ENCODE measurements around the gene INPP4B.

INPP4B gene

DNA sequence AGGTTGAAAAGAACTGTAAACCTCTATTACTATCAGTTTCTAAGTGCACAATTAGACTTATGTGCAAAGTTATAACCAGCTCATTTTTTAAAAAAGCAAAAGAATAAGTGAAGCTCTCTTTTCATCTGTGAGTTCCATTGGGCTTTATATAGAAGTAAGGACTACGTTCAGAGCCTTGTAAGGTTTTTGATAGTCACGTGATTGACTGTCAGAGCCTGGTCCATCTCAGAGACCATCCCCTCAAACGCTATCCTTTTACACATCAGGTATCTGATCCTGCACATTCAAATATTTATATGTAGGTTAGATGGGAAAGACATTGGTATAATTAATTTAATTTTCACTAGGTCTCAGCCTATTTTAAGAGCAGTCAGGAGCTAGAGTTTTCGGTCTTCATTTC, 279.3 kb downstream of the INPP4B start:
- Mint-ChIP-seq H3K9me3 (no peaks in the 10 kb centered on the region), H3K4me3 (peak overlapping the region; percentile 69), H3K4me1 (peaks cover 20% of the 10 kb centered on the region), H3K27ac (peak overlapping the region; percentile 80), H3K36me3 (peaks cover 6% of the 10 kb centered on the region)
- ATAC-seq (peak; percentile 39), DNase-seq (ENCODE audit: low spot score in 2 of 2) (no peak)

DNA sequence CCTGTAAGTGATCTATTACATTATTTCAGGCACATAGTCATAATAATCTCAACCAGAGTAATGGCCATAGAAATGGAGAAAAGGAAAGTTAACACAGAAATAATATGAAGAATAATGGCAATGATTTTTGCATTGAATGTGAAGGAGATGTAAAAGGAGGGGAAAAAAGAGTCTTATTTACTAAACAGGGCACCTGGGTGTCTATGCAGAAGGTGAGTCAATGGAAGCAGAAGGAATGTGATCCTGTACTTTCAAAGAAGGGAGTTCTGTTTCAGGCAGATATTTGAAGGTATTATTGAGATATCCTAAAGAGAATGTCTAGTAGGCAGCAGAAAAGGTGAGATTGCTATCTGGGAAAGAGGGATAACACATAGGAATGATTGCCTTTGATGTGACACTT, 279.9 kb downstream of the INPP4B start:
- ATAC-seq (no peak), DNase-seq (ENCODE audit: low spot score in 2 of 2) (no peak)
- Mint-ChIP-seq H3K9me3 (no peaks in the 10 kb centered on the region), H3K36me3 (peaks cover 6% of the 10 kb centered on the region), H3K27ac (peak overlapping the region; percentile 80), H3K4me1 (peaks cover 20% of the 10 kb centered on the region), H3K4me3 (peak overlapping the region; percentile 69)

DNA sequence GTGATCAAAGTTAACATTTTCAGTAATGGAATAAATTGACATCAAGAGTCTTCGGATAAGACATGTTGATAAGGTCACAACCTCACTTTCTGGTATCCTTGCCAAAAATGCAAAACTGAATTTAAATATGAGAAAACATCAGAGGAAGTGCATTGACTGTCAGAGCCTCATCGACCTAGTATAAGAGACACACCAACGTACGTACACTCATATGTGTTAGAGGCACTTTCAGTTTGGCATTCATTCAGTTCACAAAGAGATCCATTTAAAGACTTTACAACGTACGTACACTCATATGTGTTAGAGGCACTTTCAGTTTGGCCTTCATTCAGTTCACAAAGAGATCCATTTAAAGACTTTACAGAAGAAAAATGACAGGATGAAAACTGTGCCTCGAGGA, 280.3 kb downstream of the INPP4B start:
- Mint-ChIP-seq H3K27ac (peak overlapping the region; percentile 80), H3K9me3 (no peaks in the 10 kb centered on the region), H3K4me1 (peaks cover 20% of the 10 kb centered on the region), H3K4me3 (peak overlapping the region; percentile 69), H3K36me3 (peaks cover 6% of the 10 kb centered on the region)
- ATAC-seq: peak; percentile 95
- DNase-seq (ENCODE audit: low spot score in 2 of 2): no peak

DNA sequence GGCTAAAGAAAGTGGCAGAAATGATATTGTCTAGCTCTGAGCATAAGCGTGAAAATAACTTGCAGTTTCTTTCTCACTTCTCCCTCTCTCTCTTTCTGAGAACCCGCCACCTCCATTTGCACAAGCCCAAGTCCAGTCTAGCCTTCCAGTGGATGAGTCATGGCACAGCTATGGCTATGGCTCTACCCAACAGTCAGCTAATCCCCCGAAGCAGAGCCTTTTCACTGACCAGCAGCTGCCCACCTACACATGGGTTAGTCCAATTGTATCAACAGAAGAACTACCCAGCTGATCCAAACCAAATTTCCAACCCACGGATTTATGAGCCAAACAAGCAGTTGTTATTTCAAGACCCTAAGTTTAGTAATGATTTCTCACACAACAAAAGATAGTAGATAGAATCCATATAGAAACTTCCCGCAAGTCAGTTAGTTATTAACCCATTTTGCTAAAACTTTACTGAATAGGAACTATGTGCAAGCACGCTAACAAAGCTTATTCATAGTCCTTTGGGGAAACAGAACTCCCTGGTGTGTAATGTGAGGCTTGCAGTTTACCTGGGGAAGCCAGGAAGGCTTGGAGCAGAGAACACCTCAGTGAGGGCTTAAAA, 282.3 kb downstream of the INPP4B start:
- no peak overlapping the region for H3K4me3 Mint-ChIP-seq
- ATAC-seq (no peak), DNase-seq (ENCODE audit: low spot score in 2 of 2) (no peak)
- peaks cover 20% of the 10 kb centered on the region for H3K4me1 Mint-ChIP-seq
- H3K27ac Mint-ChIP-seq: no peak overlapping the region
- H3K36me3 Mint-ChIP-seq: peaks cover 6% of the 10 kb centered on the region
- no peaks in the 10 kb centered on the region for H3K9me3 Mint-ChIP-seq

DNA sequence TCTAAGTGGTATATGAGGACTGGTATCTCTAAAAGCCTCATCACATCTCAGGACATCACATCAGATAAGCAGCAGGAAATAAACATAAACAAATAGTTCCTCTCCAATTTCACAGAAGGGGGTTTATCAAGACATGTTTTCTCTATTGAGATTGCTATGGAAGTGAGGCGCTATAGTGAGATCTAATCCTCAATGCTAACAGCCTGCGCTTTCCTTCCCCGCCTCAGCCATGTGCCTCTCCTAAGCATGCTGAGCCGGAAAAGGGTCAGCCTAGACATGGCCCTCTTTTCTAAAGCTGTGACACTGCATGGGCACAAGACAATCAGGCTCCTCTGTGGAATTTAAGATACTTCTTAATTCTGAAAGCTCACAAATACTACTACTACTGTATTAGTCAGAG, 286.1 kb downstream of the INPP4B start:
- Mint-ChIP-seq H3K9me3 (no peaks in the 10 kb centered on the region), H3K27ac (no peak overlapping the region), H3K4me3 (no peak overlapping the region), H3K4me1 (peaks cover 7% of the 10 kb centered on the region), H3K36me3 (peaks cover 6% of the 10 kb centered on the region)
- DNase-seq (ENCODE audit: low spot score in 2 of 2) (no peak), ATAC-seq (no peak)

DNA sequence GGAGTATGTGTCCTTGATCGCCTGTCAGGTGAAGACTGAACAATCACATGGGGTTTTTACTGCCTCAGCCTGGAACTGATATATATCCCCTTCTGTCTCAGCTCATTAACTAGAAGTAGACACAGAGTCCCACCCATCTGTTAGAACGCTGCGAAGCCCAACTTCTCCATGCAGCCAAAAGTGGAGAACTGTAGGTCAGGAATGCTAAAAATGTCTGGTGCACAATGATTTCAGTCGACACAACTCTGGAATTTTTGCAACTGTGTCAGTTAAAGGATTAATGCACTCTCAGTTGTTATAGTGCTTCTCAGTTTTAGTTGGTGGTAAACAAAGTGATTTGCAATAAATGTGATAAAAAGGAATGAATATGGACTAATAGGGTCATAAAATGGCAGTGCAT, 287.2 kb downstream of the INPP4B start:
- H3K4me3 Mint-ChIP-seq: no peak overlapping the region
- H3K4me1 Mint-ChIP-seq: peaks cover under 1% of the 10 kb centered on the region

DNA sequence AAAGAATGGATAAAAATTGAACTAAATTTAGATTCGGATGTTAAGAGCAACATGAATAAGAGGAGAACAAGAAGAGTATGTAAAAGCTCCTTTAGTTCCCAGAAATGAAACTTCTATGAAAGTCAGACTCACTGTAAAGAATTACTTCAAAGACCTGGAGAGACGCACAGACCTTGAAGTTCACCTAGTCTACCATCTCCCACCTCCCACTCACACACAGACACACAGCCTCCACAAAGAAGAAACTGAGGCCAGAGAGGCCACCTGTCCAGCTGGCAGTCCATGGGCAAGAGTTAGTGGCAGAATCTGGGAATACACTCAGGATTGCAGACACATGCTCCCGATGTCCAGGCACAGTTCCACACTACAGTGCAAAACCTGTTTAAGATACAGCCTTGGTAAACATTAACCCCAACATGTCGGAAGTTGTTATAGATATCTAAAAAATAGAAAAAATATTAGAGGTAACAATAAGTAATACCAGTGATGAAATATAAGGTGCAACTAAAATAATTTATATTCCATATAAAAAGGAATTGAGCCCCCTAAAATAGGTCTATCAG, 288.8 kb downstream of the INPP4B start:
- Mint-ChIP-seq H3K27ac (no peak overlapping the region), H3K9me3 (no peaks in the 10 kb centered on the region), H3K4me1 (peaks cover 6% of the 10 kb centered on the region), H3K4me3 (no peak overlapping the region), H3K36me3 (no peaks in the 10 kb centered on the region)
- ATAC-seq (no peak), DNase-seq (ENCODE audit: low spot score in 2 of 2) (no peak)

More for the DNA sequence above, 287.2 kb downstream of the INPP4B start:
- no peaks in the 10 kb centered on the region for H3K36me3 Mint-ChIP-seq
- ATAC-seq (no peak), DNase-seq (ENCODE audit: low spot score in 2 of 2) (no peak)
- H3K9me3 Mint-ChIP-seq: no peaks in the 10 kb centered on the region
- no peak overlapping the region for H3K27ac Mint-ChIP-seq

DNA sequence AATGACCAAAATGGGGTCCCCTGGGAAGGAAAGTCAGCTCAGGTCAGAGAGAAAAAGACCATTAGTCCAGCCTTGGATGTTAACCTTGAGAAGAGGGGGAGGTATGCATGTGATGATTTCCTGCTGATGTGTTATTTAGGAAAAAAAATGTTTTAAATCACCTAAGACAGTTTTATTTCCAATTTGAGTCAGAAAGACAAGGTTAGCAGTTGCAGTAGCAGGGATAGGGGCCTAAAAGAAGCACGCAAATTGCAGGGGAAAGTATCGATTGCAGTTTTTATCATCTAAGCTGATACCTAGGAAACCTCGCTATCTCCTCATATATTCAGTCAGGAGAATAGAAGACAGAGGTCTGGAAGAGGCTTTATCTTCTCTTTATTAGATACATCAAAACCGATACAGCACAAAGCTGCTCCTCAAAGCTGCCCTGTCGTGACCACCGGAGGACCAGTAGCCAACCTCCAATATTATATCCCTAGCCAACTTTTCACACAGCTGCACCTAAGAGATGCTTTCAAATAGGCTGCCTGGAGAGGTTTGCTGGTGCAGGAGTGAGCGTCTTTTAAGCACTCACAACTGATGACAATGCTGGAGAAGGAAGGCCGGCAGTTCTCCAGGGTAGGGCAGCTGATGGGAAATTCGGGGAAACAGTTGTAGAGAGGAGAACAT, 289.4 kb downstream of the INPP4B start:
- Mint-ChIP-seq H3K4me3 (no peak overlapping the region), H3K9me3 (no peaks in the 10 kb centered on the region), H3K4me1 (peaks cover 6% of the 10 kb centered on the region), H3K27ac (no peak overlapping the region), H3K36me3 (no peaks in the 10 kb centered on the region)
- no peak for DNase-seq (ENCODE audit: low spot score in 2 of 2)
- no peak for ATAC-seq

DNA sequence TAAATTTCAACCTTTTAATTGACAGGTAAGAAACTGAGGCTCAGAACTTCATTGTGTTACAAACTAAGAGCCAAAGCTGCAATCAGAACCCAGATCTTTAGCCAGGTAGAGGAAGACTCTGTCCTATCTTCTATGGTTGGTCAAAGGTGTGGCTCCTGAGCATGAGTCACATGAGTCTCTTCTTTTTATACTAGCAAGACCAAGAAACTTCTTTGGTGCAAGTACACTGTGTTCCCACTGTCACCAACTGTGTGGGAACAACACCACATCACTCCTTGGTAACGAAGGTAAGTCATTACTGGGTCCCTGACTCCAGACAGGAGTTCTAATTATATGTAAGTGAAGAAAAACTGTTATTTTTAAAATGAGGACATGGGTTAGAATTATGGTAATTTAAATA, 290.1 kb downstream of the INPP4B start:
- Mint-ChIP-seq H3K36me3 (no peaks in the 10 kb centered on the region), H3K9me3 (no peaks in the 10 kb centered on the region), H3K4me1 (peaks cover 6% of the 10 kb centered on the region), H3K27ac (no peak overlapping the region), H3K4me3 (no peak overlapping the region)
- ATAC-seq (no peak), DNase-seq (ENCODE audit: low spot score in 2 of 2) (no peak)

DNA sequence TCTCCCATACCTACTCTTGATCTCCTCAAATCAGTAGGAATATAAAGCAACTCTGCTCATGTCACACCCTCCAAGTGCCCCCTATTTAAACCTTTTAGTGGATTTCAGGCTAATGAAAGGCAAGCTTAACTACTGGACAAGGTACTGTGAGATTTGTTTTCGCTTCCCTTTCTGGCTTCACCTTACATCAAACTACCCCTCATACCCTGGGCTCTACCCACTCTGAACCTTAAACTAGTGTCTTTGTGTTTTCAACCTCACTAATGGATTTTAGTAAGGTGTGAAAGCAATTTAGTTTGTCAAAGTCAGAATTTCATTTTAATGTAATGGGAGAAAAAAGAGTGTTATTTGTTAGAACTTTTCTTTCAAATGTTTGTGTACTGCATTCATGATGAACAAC, 291.7 kb downstream of the INPP4B start:
- no peaks in the 10 kb centered on the region for H3K36me3 Mint-ChIP-seq
- no peaks in the 10 kb centered on the region for H3K9me3 Mint-ChIP-seq
- ATAC-seq (no peak), DNase-seq (ENCODE audit: low spot score in 2 of 2) (no peak)
- H3K27ac Mint-ChIP-seq: no peak overlapping the region
- H3K4me1 Mint-ChIP-seq: peaks cover 16% of the 10 kb centered on the region
- no peak overlapping the region for H3K4me3 Mint-ChIP-seq

DNA sequence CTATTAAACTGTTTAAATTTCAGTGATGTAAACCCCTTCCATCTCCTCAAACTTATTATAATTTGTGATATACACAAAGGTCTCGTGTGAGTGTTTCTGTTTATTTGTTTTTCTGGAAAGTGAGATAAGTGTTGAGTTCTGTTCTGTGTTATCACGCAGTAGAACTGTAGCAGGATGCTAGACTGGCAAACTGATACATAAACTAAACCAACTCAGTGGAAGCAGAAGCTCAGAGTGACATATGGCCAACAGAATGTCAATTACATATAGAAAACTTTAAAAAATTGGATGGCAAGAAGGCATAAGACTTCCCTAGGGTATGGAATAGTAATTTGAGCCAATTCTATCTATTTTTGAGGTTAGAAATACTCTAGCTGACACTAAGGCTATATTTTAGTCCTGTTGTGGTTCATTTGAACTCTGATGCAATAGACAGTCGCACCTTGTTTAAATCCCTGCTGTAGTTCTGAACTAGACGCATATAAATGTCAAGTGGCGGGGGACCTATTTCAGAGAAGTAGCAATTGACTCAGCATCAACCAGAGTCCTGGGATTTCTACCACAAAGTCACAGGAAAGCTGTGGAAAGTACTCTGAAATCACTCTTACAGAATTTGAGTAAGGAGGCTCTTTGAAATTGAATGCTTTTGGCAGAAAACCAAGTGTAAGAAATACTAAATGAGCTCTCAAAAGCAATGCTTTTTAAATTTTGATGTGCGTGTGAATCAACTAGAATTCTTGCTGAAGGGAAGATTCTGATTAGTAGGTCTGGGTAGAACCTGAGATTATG, 294.4 kb downstream of the INPP4B start:
- Mint-ChIP-seq H3K4me1 (peaks cover 21% of the 10 kb centered on the region), H3K36me3 (no peaks in the 10 kb centered on the region), H3K9me3 (no peaks in the 10 kb centered on the region), H3K4me3 (no peak overlapping the region), H3K27ac (no peak overlapping the region)
- ATAC-seq: no peak
- no peak for DNase-seq (ENCODE audit: low spot score in 2 of 2)

DNA sequence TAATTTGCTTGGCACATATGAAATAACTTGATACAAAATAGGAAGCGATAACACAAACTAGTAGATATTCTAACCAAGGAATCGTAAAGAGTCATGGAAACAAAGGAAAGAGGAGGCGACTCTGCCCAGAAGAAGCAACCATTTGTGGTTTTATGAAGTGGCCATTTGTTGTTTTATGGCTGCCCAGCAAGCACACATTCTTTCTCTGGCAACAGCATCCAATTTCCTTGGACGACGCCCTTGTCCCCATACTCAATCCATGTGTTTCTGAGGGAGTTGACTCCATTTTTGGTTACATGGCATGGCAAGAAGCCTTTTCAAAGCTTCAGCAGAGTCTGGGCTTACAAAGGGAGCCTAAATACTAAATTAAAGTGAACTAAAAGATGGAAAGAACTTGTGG, 295.1 kb downstream of the INPP4B start:
- ATAC-seq (no peak), DNase-seq (ENCODE audit: low spot score in 2 of 2) (no peak)
- H3K9me3 Mint-ChIP-seq: peaks cover 3% of the 10 kb centered on the region
- H3K4me3 Mint-ChIP-seq: no peak overlapping the region
- H3K36me3 Mint-ChIP-seq: no peaks in the 10 kb centered on the region
- peaks cover 21% of the 10 kb centered on the region for H3K4me1 Mint-ChIP-seq
- H3K27ac Mint-ChIP-seq: no peak overlapping the region

DNA sequence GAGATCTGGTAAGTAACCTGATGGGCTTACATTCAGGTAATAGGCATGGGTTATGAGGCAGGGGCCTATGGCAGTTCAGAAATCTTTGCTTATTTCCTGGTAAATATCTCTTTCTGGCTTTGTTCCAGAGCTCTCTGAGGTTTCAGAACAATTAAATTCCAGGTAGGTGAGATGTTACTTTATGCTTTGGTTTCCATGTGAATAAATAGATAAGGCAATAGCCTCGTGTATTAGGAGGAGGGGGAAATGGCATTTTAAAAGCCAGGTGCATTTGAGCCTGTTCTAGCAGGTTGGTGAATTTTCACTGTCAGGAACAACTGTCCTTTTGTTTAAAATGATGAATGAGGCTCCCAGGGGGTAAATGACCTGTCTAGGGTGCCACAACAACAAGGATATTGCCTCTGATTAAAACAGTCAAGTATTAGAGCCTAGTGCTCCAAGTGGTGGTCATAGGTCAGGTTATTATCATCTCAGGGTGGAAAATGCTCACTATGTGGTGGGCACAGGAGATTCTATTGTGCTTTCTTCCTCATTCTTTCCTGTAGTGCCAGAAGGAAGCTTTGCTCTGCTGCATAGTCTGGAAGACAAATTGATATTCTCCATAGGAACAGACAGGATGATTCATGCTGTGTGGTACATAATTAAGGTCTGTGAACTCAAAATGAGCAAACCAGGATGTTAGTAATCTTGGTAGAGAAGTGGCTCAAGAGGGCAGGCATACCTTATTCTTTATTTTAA, 296.2 kb downstream of the INPP4B start:
- DNase-seq (ENCODE audit: low spot score in 2 of 2): no peak
- peak; percentile 97 for ATAC-seq

DNA sequence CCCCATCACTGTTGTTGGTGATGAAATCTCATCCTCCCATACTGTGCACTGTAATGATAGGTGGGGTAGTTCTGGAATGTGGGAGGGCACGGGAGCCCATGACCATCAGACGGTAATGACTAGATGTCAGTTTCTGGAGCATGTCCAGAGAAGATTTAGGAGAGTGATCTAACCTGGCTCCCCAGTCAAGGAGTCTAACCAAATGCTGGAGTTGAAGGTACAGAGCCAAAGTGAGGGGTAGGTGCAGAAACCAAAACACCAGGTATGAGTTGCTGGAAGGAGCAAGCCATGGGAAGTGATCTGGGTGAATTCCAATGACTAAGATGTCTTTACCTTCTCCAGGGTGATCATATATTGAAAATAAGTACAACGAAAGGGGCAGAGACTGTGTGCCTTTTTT, 296.9 kb downstream of the INPP4B start:
- H3K9me3 Mint-ChIP-seq: peaks cover 4% of the 10 kb centered on the region
- no peaks in the 10 kb centered on the region for H3K36me3 Mint-ChIP-seq
- H3K4me1 Mint-ChIP-seq: peaks cover 21% of the 10 kb centered on the region
- DNase-seq (ENCODE audit: low spot score in 2 of 2) (no peak), ATAC-seq (no peak)
- H3K4me3 Mint-ChIP-seq: no peak overlapping the region
- peak overlapping the region; percentile 1 for H3K27ac Mint-ChIP-seq

More for the DNA sequence above, 296.2 kb downstream of the INPP4B start:
- H3K4me3 Mint-ChIP-seq: no peak overlapping the region
- H3K9me3 Mint-ChIP-seq: peaks cover 4% of the 10 kb centered on the region
- H3K4me1 Mint-ChIP-seq: peaks cover 21% of the 10 kb centered on the region
- peak overlapping the region; percentile 1 for H3K27ac Mint-ChIP-seq
- no peaks in the 10 kb centered on the region for H3K36me3 Mint-ChIP-seq

DNA sequence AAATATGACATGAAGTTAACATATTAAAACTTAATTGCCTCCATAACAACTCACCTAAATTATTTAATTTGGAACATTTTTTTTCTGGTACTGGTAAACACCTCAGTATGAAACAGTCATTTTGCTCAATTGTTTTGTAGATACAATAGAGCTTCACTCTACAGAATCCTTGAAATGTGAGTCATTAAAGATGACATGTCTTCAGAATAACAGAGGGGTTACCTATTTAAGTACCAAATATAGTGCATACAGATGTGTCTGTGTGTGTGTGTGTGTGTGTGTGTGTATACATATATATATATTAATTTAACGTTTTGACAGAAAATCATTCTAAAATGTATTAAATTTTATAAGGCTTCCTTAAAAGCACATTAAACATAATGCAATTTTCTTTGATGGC, 297.6 kb downstream of the INPP4B start:
- H3K9me3 Mint-ChIP-seq: peaks cover 4% of the 10 kb centered on the region
- DNase-seq (ENCODE audit: low spot score in 2 of 2): no peak
- ATAC-seq: no peak
- H3K4me3 Mint-ChIP-seq: no peak overlapping the region
- no peak overlapping the region for H3K27ac Mint-ChIP-seq
- H3K4me1 Mint-ChIP-seq: peaks cover 21% of the 10 kb centered on the region
- no peaks in the 10 kb centered on the region for H3K36me3 Mint-ChIP-seq
